ENCODE results near the gene RUBCNL. TPM values are rescaled to one million over a fixed set of nuclear protein-coding genes. Genes with fewer than 3 reads are reported as not detected.

The RUBCNL gene
- total and polyA plus RNA-seq, 4 donors = 0.36 to 4.2 (median 0.96) TPM

GRCh38 chr13:46383383-46383782 is 3.7 kb downstream of the RUBCNL start:
- Histone ChIP-seq H3K36me3 (ENCODE audit: control insufficient read depth in 4 of 4, insufficient read depth in 3 of 4, low read depth in 1 of 4, low read length in 3 of 4) (no peaks in the 10 kb centered on the region), H3K27me3 (ENCODE audit: control insufficient read depth in 4 of 4, insufficient read depth in 4 of 4, low read length in 3 of 4) (peaks cover 0 to 17% (median 5%) of the 10 kb centered on the region in 4 donors), H3K27ac (ENCODE audit: low read depth in 1 of 2, low read length in 2 of 2) (no peak overlapping the region), H3K4me3 (ENCODE audit: low read depth in 1 of 3, low read length in 3 of 3) (no peak overlapping the region), H3K9ac (ENCODE audit: low read depth in 1 of 2, low read length in 2 of 2) (no peak overlapping the region), H3K4me1 (ENCODE audit: control insufficient read depth in 4 of 4, insufficient read depth in 4 of 4, low read length in 3 of 4) (peaks cover 5 to 14% (median 12%) of the 10 kb centered on the region in 4 donors), H3K9me3 (ENCODE audit: control insufficient read depth in 4 of 4, low read length in 3 of 4) (no peaks in the 10 kb centered on the region)
- DNase-seq (ENCODE audit: low spot score) = no peak
- TF ChIP-seq JUND (IDR thresholded peaks at IDR 0.05) (no peak), TAF1 (conservative IDR thresholded peaks at IDR 0.05) (no peak), RAD21 (IDR thresholded peaks at IDR 0.05) (no peak), FOXA2 (IDR thresholded peaks at IDR 0.05) (no peak), SP1 (IDR thresholded peaks at IDR 0.05) (no peak)

- Histone ChIP-seq H3K4me1 (ENCODE audit: control insufficient read depth in 4 of 4, insufficient read depth in 4 of 4, low read length in 3 of 4) (peaks cover 4 to 8% (median 6%) of the 10 kb centered on the region in 4 donors), H3K27me3 (ENCODE audit: control insufficient read depth in 4 of 4, insufficient read depth in 4 of 4, low read length in 3 of 4) (peaks cover 0 to 17% (median 5%) of the 10 kb centered on the region in 4 donors), H3K4me3 (ENCODE audit: low read depth in 1 of 3, low read length in 3 of 3) (no peak overlapping the region), H3K27ac (ENCODE audit: low read depth in 1 of 2, low read length in 2 of 2) (no peak overlapping the region), H3K36me3 (ENCODE audit: control insufficient read depth in 4 of 4, insufficient read depth in 3 of 4, low read depth in 1 of 4, low read length in 3 of 4) (no peaks in the 10 kb centered on the region), H3K9me3 (ENCODE audit: control insufficient read depth in 4 of 4, low read length in 3 of 4) (no peaks in the 10 kb centered on the region), H3K9ac (ENCODE audit: low read depth in 1 of 2, low read length in 2 of 2) (no peak overlapping the region)
- WGBS = 79% methylated on average over 3 of the region's 3 CpGs
- DNase-seq (ENCODE audit: low spot score) = no peak
- TF ChIP-seq JUND (IDR thresholded peaks at IDR 0.05) = no peak
- no peak for TF ChIP-seq RXRA (IDR thresholded peaks at IDR 0.05)
- TF ChIP-seq EGR1 (IDR thresholded peaks at IDR 0.05; ENCODE audit: low read depth in 2 of 2) = no peak
- TF ChIP-seq REST (IDR thresholded peaks at IDR 0.05) = no peak
- TF ChIP-seq GABPA (IDR thresholded peaks at IDR 0.05 in 1 of 2, conservative IDR thresholded peaks at IDR 0.05 in 1 of 2) = no peak
- TF ChIP-seq FOXA2 (IDR thresholded peaks at IDR 0.05) = no peak
- no peak for TF ChIP-seq RAD21 (IDR thresholded peaks at IDR 0.05)
- no peak for TF ChIP-seq ZBTB33 (IDR thresholded peaks at IDR 0.05)
- no peak for TF ChIP-seq NR2F2 (IDR thresholded peaks at IDR 0.05)
- TF ChIP-seq HNF4A (conservative IDR thresholded peaks at IDR 0.05) = no peak
- no peak for TF ChIP-seq MAX (IDR thresholded peaks at IDR 0.05)
- TF ChIP-seq CTCF (IDR thresholded peaks at IDR 0.05; ENCODE audit: low read depth, low read length, missing input control) = no peak
- TF ChIP-seq FOXA1 (IDR thresholded peaks at IDR 0.05) = no peak
- no peak for TF ChIP-seq YY1 (IDR thresholded peaks at IDR 0.05)
- TF ChIP-seq HNF4G (IDR thresholded peaks at IDR 0.05) = no peak
- no peak for TF ChIP-seq ATF3 (IDR thresholded peaks at IDR 0.05)
- no peak for TF ChIP-seq SP1 (IDR thresholded peaks at IDR 0.05)
Observed at GRCh38 chr13:46382224-46382623, 4.8 kb downstream of the RUBCNL start.

Data from liver (tissue), 9 donors.